Upper lobe of left lung (tissue), 4 donors: Measurements from ENCODE around the gene COL8A1.

Experiments
- CTCF ChIP-seq, 6 experiments: fragments of 450-650 bp in 4 of 6; fragments of 200-600 bp in 2 of 6; sonication (generic) in 2 of 6; IDR thresholded peaks; one replicate each; pipeline ENCODE4 v1.5.1; 2016 to 2019; ENCODE audit warnings: antibody characterized with exemption in 6 of 6
- POLR2AphosphoS5 ChIP-seq, 2 donors: sonication (generic); formaldehyde crosslinking; IDR thresholded peaks; one replicate each; pipeline ENCODE4 v1.5.1; 2017; ENCODE audit warnings: antibody characterized with exemption in 2 of 2

- TF ChIP-seq CTCF (IDR thresholded peaks at IDR 0.05), result no peak
- no peak for TF ChIP-seq POLR2AphosphoS5 (IDR thresholded peaks at IDR 0.05)
Observed at GRCh38 chr3:99698932-99699331, 60.5 kb downstream of the COL8A1 start.
